GM12878 (cell line): ENCODE measurements around the gene HIF3A. TPM values are rescaled to one million over a fixed set of nuclear protein-coding genes. Genes with fewer than 3 reads are reported as not detected.
A peak's percentile ranks its signal among the peaks of the same experiment; 100 is the strongest.

Experiments used
- ATAC-seq: fragments of 200-7000 bp; cut with Tn5 transposase; 3 replicates; pipeline ENCODE4 v1.9.1; 2020; ENCODE audit warnings: mild to moderate bottlenecking, moderate library complexity
- BruUV-seq: library from RNA; stranded (reverse); fragments of 400-500 nt; replicated peaks from 2 replicates; lab custom pipeline; 2021; lab: Mats Ljungman, UMichigan
- CTCF ChIA-PET: fragments of 300-600 bp; sonication (Branson Sonifier 250); formaldehyde crosslinking; extraction: SDS; loops from one replicate; lab custom pipeline; 2021; ENCODE audit warnings: inconsistent platforms; lab: Yijun Ruan, JAX
- POLR2A ChIA-PET: fragments of 350-600 bp; formaldehyde crosslinking; extraction: SDS; loops from one replicate; lab custom pipeline; 2021; ENCODE audit warnings: inconsistent platforms; lab: Charles Lee
- RAD21 ChIA-PET: fragments of 300-600 bp; sonication (Branson Sonifier 250); formaldehyde crosslinking; loops from one replicate; lab custom pipeline; 2023; ENCODE audit warnings: antibody characterized with exemption; ENCODE audit not compliant: unreplicated experiment; lab: Charles Lee
- SMC1A ChIA-PET: fragments of 300-600 bp; sonication (Branson Sonifier 250); formaldehyde crosslinking; loops from one replicate; lab custom pipeline; 2023; ENCODE audit not compliant: unreplicated experiment, uncharacterized antibody; lab: Charles Lee
- DNase-seq: peaks from one replicate; pipeline ENCODE4 v3.0.0-alpha.2; 2011; ENCODE audit warnings: low read depth, low spot score
- FAIRE-seq: peaks from 3 replicates; lab custom pipeline; 2011; peaks lifted over from hg19 to GRCh38; lab: Jason Lieb, UNC
- H2AFZ ChIP-seq: 2 replicates; pipeline ENCODE4 v1.6.0; 2011; ENCODE audit warnings: low read depth, low read length, control low read depth; ENCODE audit not compliant: control insufficient read depth
- H3K27ac ChIP-seq: 2 replicates; pipeline ENCODE4 v1.5.1; 2011; ENCODE audit warnings: control low read depth; ENCODE audit not compliant: control insufficient read depth, insufficient read depth
- H3K27me3 ChIP-seq, 2 experiments: replicated peaks in 1 of 2; 2 replicates each; pipeline versions ENCODE4 v1.6.0 to v1.6.1; 2011; ENCODE audit warnings: low read length in 1 of 2; ENCODE audit not compliant: control insufficient read depth in 2 of 2, insufficient read depth in 2 of 2
- H3K36me3 ChIP-seq, 2 experiments: 2 replicates each; pipeline ENCODE4 v1.5.1; 2011; ENCODE audit warnings: low read length in 1 of 2; ENCODE audit not compliant: control insufficient read depth in 2 of 2, insufficient read depth in 2 of 2
- H3K4me1 ChIP-seq: 2 replicates; pipeline ENCODE4 v1.6.1; 2011; ENCODE audit warnings: mild to moderate bottlenecking, low read length, moderate library complexity, mixed read lengths; ENCODE audit not compliant: control insufficient read depth, insufficient read depth
- H3K4me2 ChIP-seq: 2 replicates; pipeline ENCODE4 v1.6.0; 2011; ENCODE audit warnings: control low read depth; ENCODE audit not compliant: control insufficient read depth, insufficient read depth
- H3K4me3 ChIP-seq: fragments of 200-600 bp; sonication (generic); 2 replicates; pipeline ENCODE4 v1.5.1; 2016
- H3K79me2 ChIP-seq: 2 replicates; pipeline ENCODE4 v1.6.0; 2011; ENCODE audit warnings: low read length; ENCODE audit not compliant: control insufficient read depth, insufficient read depth
- H3K9ac ChIP-seq: 2 replicates; pipeline ENCODE4 v1.8.0; 2011; ENCODE audit warnings: low read length, control low read depth, mixed read lengths; ENCODE audit not compliant: control insufficient read depth, insufficient read depth
- H3K9me3 ChIP-seq: replicated peaks from 3 replicates; pipeline ENCODE4 v1.5.1; 2011; ENCODE audit warnings: mild to moderate bottlenecking, low read length; ENCODE audit not compliant: control insufficient read depth, insufficient read depth
- H4K20me1 ChIP-seq: 2 replicates; pipeline ENCODE4 v1.6.0; 2011; ENCODE audit not compliant: control insufficient read depth, insufficient read depth
- ATF7 ChIP-seq: fragments of 450-650 bp; IDR thresholded peaks from 2 replicates; pipeline ENCODE4 v1.6.1; 2016; ENCODE audit warnings: low read depth, mild to moderate bottlenecking
- CEBPB ChIP-seq, 2 experiments: fragments of 150-350 bp in 1 of 2; IDR thresholded peaks; 2 replicates each; pipeline ENCODE4 v1.6.1; 2012 to 2014; ENCODE audit warnings: low read depth in 2 of 2, low read length in 2 of 2, borderline replicate concordance in 1 of 2, inconsistent platforms in 1 of 2
- DPF2 ChIP-seq: fragments of 450-650 bp; IDR thresholded peaks from 2 replicates; pipeline ENCODE4 v1.6.1; 2017; ENCODE audit warnings: mild to moderate bottlenecking
- E4F1 ChIP-seq: fragments of 450-650 bp; IDR thresholded peaks from 2 replicates; pipeline ENCODE4 v1.6.1; 2018; ENCODE audit warnings: borderline replicate concordance, mild to moderate bottlenecking; ENCODE audit not compliant: partially characterized antibody
- ETV6 ChIP-seq, 2 experiments: fragments of 450-650 bp in 1 of 2; IDR thresholded peaks in 1 of 2; conservative IDR thresholded peaks in 1 of 2; 2 replicates each; pipeline ENCODE4 v1.6.1; 2014; ENCODE audit warnings: antibody characterized with exemption in 1 of 2, borderline replicate concordance in 1 of 2, low read depth in 1 of 2, mild to moderate bottlenecking in 1 of 2, moderate library complexity in 1 of 2
- NR2F1 ChIP-seq: fragments of 450-650 bp; conservative IDR thresholded peaks from 2 replicates; pipeline ENCODE4 v1.6.1; 2017; ENCODE audit warnings: mild to moderate bottlenecking
- PAX8 ChIP-seq: fragments of 450-650 bp; IDR thresholded peaks from 2 replicates; pipeline ENCODE4 v1.6.1; 2017; ENCODE audit warnings: mild to moderate bottlenecking, moderate library complexity
- POLR2AphosphoS2 ChIP-seq: IDR thresholded peaks from 2 replicates; pipeline ENCODE4 v1.6.1; 2011; ENCODE audit warnings: low read depth, mild to moderate bottlenecking, low read length, improper control_type of control experiment, moderate library complexity
- STAT3 ChIP-seq: IDR thresholded peaks from 2 replicates; pipeline ENCODE4 v1.6.1; 2011; ENCODE audit warnings: low read depth, low read length, improper control_type of control experiment
- TCF7 ChIP-seq: IDR thresholded peaks from 2 replicates; pipeline ENCODE4 v1.6.1; 2014; ENCODE audit warnings: antibody characterized with exemption, borderline replicate concordance
- YBX1 ChIP-seq: fragments of 450-650 bp; IDR thresholded peaks from 2 replicates; pipeline ENCODE4 v1.6.1; 2016; ENCODE audit warnings: antibody characterized with exemption
- ZNF207 ChIP-seq: fragments of 450-650 bp; IDR thresholded peaks from 2 replicates; pipeline ENCODE4 v1.6.1; 2014; ENCODE audit warnings: antibody characterized with exemption, mild to moderate bottlenecking, borderline replicate concordance
- ZZZ3 ChIP-seq: IDR thresholded peaks from 2 replicates; pipeline ENCODE4 v1.6.1; 2011; ENCODE audit warnings: low read depth; ENCODE audit not compliant: control insufficient read depth, insufficient read length
- WGBS: methylation state at CpG from one replicate; pipeline ENCODE4 v1.1.6; 2016; ENCODE audit warnings: low lambda C conversion rate; ENCODE audit not compliant: insufficient replicate concordance, insufficient coverage; ENCODE audit errors: missing lambda C conversion rate; 5-methylcytosine and 5-hydroxymethylcytosine counted together
- in situ Hi-C: fragments of 300-500 bp; cut with MboI; formaldehyde crosslinking; loops from 9 replicates; pipeline ENCODE4 v1.14.3; 2018; ENCODE audit warnings: mixed read lengths
- intact Hi-C: fragments of 100-400 bp; cut with micrococcal nuclease; formaldehyde crosslinking; loops from one replicate; pipeline ENCODE4 v1.14.2; 2022; ENCODE audit not compliant: unreplicated experiment
- polyA plus RNA-seq, 11 experiments: library from polyadenylated mRNA; depleted of rRNA in 4 of 11; unstranded in 6 of 11; stranded (reverse) in 5 of 11; fragments of >200 nt; fragmentation: Nextera tagmentation in 4 of 11; fragmentation: Illumina TruSeq in 1 of 11; extraction: Ambion mirVana in 4 of 11; extraction: Trizol in 1 of 11; gene quantifications; 1 replicate in 1 of 11; 2 replicates in 10 of 11; pipeline versions ENCODE4 v1.2.1 to v1.2.3, GENCODE V29; 2011 to 2016; ENCODE audit warnings: inconsistent platforms in 2 of 11, missing spikeins in 2 of 11, low read depth in 1 of 11
- total RNA-seq, 4 experiments: library from RNA; depleted of rRNA in 3 of 4; stranded (reverse); fragments of >200 nt in 3 of 4; fragmentation: Illumina TruSeq in 1 of 4; extraction: Trizol in 1 of 4; gene quantifications; 2 replicates each; pipeline versions ENCODE4 v1.2.1 to v1.2.3, GENCODE V29; 2013 to 2021
- TF ChIP-seq, protein P1 (sequence below): fragments of 450-650 bp; IDR thresholded peaks from 2 replicates; pipeline ENCODE4 v1.6.1; 2018; ENCODE audit warnings: mild to moderate bottlenecking, low read depth, moderate library complexity; ENCODE audit not compliant: partially characterized antibody
- TF ChIP-seq, protein P2 (sequence below): fragments of 450-650 bp; IDR thresholded peaks from 2 replicates; pipeline ENCODE4 v1.6.1; 2016; ENCODE audit warnings: mild to moderate bottlenecking

The HIF3A gene
- total and polyA plus RNA-seq, 10 of the 15 experiments (the other 5 are each of a cell fraction or from before 2014, with no cell fraction given) = 0.03 to 0.20 (median 0.06) TPM; not detected in 5

GRCh38 chr19:46350029-46350757 lies 53.4 kb downstream of the HIF3A start:
- no peak for FAIRE-seq
- Histone ChIP-seq H3K27ac (peak overlapping the region; percentile 95), H3K9me3 (no peaks in the 10 kb centered on the region), H2AFZ (peak overlapping the region; percentile 59), H3K4me3 (peak overlapping the region; percentile 59), H3K36me3 (peaks cover 4 to 18% of the 10 kb centered on the region in 2 experiments; a peak in 3 of 4 replicates), H3K9ac (peak overlapping the region; percentile 81), H3K27me3 (no peaks in the 10 kb centered on the region), H4K20me1 (no peaks in the 10 kb centered on the region), H3K4me2 (peak overlapping the region; percentile 77), H3K79me2 (peaks cover 66% of the 10 kb centered on the region), H3K4me1 (peaks cover 54% of the 10 kb centered on the region)
- no TSS peak for BruUV-seq
- in situ Hi-C loops (no loop called here), intact Hi-C loops (no loop called here)
- no peak for DNase-seq
- 0% methylated on average over 8 of the region's 8 CpGs for WGBS
- CTCF ChIA-PET = interaction anchor here (0.5 kb wide), 1 partner anchor 1414 kb away, joined by 3 read pairs; no protein-coding TSS in a partner anchor
- RAD21 ChIA-PET = no interaction called here
- POLR2A ChIA-PET = no interaction called here
- ATAC-seq = peak; percentile 42
- SMC1A ChIA-PET = interaction anchor here (1.2 kb wide), 1 partner anchor 12 kb away, joined by 3 read pairs; no protein-coding TSS in a partner anchor
- TF ChIP-seq E4F1 (no peak), ATF7 (no peak), STAT3 (no peak), ZNF207 (0 out of 2 replicates have a peak, but pooled peaks have one; percentile 5), YBX1 (no peak), ZZZ3 (no peak), CEBPB (IDR thresholded peaks at IDR 0.05; ENCODE audit: borderline replicate concordance in 1 of 2, low read depth in 2 of 2, low read length in 2 of 2) (no peak), ETV6 (conservative IDR thresholded peaks at IDR 0.05 in 1 of 2, IDR thresholded peaks at IDR 0.05 in 1 of 2; ENCODE audit: borderline replicate concordance in 1 of 2, low read depth in 1 of 2) (no peak), TCF7 (no peak), PAX8 (no peak), DPF2 (0 out of 2 replicates have a peak, but pooled peaks have one; percentile 23), NR2F1 (peak; percentile 46; the same call in 1 of the 2 replicates), POLR2AphosphoS2 (no peak)
- TF ChIP-seq, protein P1, sequence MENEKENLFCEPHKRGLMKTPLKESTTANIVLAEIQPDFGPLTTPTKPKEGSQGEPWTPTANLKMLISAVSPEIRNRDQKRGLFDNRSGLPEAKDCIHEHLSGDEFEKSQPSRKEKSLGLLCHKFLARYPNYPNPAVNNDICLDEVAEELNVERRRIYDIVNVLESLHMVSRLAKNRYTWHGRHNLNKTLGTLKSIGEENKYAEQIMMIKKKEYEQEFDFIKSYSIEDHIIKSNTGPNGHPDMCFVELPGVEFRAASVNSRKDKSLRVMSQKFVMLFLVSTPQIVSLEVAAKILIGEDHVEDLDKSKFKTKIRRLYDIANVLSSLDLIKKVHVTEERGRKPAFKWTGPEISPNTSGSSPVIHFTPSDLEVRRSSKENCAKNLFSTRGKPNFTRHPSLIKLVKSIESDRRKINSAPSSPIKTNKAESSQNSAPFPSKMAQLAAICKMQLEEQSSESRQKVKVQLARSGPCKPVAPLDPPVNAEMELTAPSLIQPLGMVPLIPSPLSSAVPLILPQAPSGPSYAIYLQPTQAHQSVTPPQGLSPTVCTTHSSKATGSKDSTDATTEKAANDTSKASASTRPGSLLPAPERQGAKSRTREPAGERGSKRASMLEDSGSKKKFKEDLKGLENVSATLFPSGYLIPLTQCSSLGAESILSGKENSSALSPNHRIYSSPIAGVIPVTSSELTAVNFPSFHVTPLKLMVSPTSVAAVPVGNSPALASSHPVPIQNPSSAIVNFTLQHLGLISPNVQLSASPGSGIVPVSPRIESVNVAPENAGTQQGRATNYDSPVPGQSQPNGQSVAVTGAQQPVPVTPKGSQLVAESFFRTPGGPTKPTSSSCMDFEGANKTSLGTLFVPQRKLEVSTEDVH = no peak
- TF ChIP-seq, protein P2, sequence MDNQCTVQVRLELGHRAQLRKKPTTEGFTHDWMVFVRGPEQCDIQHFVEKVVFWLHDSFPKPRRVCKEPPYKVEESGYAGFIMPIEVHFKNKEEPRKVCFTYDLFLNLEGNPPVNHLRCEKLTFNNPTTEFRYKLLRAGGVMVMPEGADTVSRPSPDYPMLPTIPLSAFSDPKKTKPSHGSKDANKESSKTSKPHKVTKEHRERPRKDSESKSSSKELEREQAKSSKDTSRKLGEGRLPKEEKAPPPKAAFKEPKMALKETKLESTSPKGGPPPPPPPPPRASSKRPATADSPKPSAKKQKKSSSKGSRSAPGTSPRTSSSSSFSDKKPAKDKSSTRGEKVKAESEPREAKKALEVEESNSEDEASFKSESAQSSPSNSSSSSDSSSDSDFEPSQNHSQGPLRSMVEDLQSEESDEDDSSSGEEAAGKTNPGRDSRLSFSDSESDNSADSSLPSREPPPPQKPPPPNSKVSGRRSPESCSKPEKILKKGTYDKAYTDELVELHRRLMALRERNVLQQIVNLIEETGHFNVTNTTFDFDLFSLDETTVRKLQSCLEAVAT = 0 out of 2 replicates have a peak, but pooled peaks have one; percentile 38
